Skeletal muscle tissue (tissue), 4 donors: ENCODE data around the gene C2orf92. TPM values are rescaled to one million over a fixed set of nuclear protein-coding genes. Genes with fewer than 3 reads are reported as not detected.
"Not testable (repeated sequence)": the region's sequence is repeated elsewhere in the genome, so short reads cannot be mapped to it uniquely, and the experiment has no call there.

Source experiments
- H3K27ac ChIP-seq: one replicate; pipeline ENCODE4 v1.7.0; 2013; ENCODE audit warnings: mild to moderate bottlenecking, low read depth, low read length, inconsistent platforms
- H3K27me3 ChIP-seq, 3 donors: one replicate each; pipeline ENCODE4 v1.7.0; 2013; ENCODE audit warnings: low read length in 3 of 3; ENCODE audit not compliant: control insufficient read depth in 3 of 3, insufficient read depth in 3 of 3
- H3K36me3 ChIP-seq, 3 donors: one replicate each; pipeline ENCODE4 v1.7.0; 2013; ENCODE audit warnings: low read length in 3 of 3; ENCODE audit not compliant: control insufficient read depth in 3 of 3, insufficient read depth in 3 of 3
- H3K4me1 ChIP-seq, 3 donors: one replicate each; pipeline ENCODE4 v1.7.0; 2013; ENCODE audit warnings: low read length in 3 of 3, mild to moderate bottlenecking in 3 of 3; ENCODE audit not compliant: control insufficient read depth in 3 of 3, insufficient read depth in 3 of 3
- H3K4me3 ChIP-seq, 3 donors: one replicate each; pipeline ENCODE4 v1.7.0; 2013; ENCODE audit warnings: low read length in 3 of 3
- H3K9ac ChIP-seq, 3 donors: one replicate each; pipeline ENCODE4 v1.7.0; 2013; ENCODE audit warnings: low read length in 3 of 3, mild to moderate bottlenecking in 3 of 3, moderate library complexity in 2 of 3, low read depth in 1 of 3
- H3K9me3 ChIP-seq, 3 donors: one replicate each; pipeline ENCODE4 v1.7.0; 2013; ENCODE audit warnings: low read length in 3 of 3; ENCODE audit not compliant: control insufficient read depth in 3 of 3
- total RNA-seq: library from RNA; depleted of rRNA; stranded (reverse); fragments of >200 nt; gene quantifications from one replicate; pipeline ENCODE4 v1.2.3, GENCODE V29; 2014
- donor health status: Osteomylitis.

The C2orf92 gene
- total RNA-seq, 1 donor from 2014 or later: 4.7 TPM

- no peaks in the 10 kb centered on the region for H3K27me3 ChIP-seq
- H3K27ac ChIP-seq: no peak overlapping the region
- H3K4me3 ChIP-seq: no peak overlapping the region
- no peak overlapping the region for H3K9ac ChIP-seq
- no peaks in the 10 kb centered on the region for H3K9me3 ChIP-seq
- no peaks in the 10 kb centered on the region for H3K4me1 ChIP-seq
- peaks cover 0 to 2% (median 2%) of the 10 kb centered on the region in 3 donors for H3K36me3 ChIP-seq
These were observed 958 bp downstream of the C2orf92 start for GRCh38 chr2:97670471-97670870.

GRCh38 chr2:97671526-97671925 is 2.0 kb downstream of the C2orf92 start:
- Histone ChIP-seq H3K4me3 (no peak overlapping the region), H3K27me3 (no peaks in the 10 kb centered on the region), H3K9me3 (no peaks in the 10 kb centered on the region), H3K27ac (no peak overlapping the region), H3K9ac (no peak overlapping the region), H3K36me3 (peaks cover 0 to 2% (median 2%) of the 10 kb centered on the region in 3 donors), H3K4me1 (no peaks in the 10 kb centered on the region)

- not testable (repeated sequence) for H3K27me3 ChIP-seq, H3K4me1 ChIP-seq, H3K9me3 ChIP-seq, H3K9ac ChIP-seq, H3K36me3 ChIP-seq, H3K27ac ChIP-seq, H3K4me3 ChIP-seq
These were observed 3.2 kb downstream of the C2orf92 start for GRCh38 chr2:97672606-97673140.

- H3K9ac ChIP-seq: no peak overlapping the region
- no peaks in the 10 kb centered on the region for H3K9me3 ChIP-seq
- peaks cover 0 to 2% (median 2%) of the 10 kb centered on the region in 3 donors for H3K36me3 ChIP-seq
- H3K27me3 ChIP-seq: no peaks in the 10 kb centered on the region
- H3K27ac ChIP-seq: no peak overlapping the region
- H3K4me1 ChIP-seq: no peaks in the 10 kb centered on the region
- H3K4me3 ChIP-seq: no peak overlapping the region
These were observed 3.8 kb downstream of the C2orf92 start for GRCh38 chr2:97673182-97673914.

GRCh38 chr2:97673915-97674283 is 4.4 kb downstream of the C2orf92 start:
- Histone ChIP-seq H3K36me3 (peaks cover 0 to 2% (median 0%) of the 10 kb centered on the region in 3 donors), H3K9ac (no peak overlapping the region), H3K4me1 (no peaks in the 10 kb centered on the region), H3K27me3 (no peaks in the 10 kb centered on the region), H3K9me3 (no peaks in the 10 kb centered on the region), H3K4me3 (no peak overlapping the region), H3K27ac (no peak overlapping the region)

GRCh38 chr2:97675430-97676113 is 6.1 kb downstream of the C2orf92 start:
- no peaks in the 10 kb centered on the region for H3K27me3 ChIP-seq

GRCh38 chr2:97676620-97677019 is 7.1 kb downstream of the C2orf92 start:
- no peaks in the 10 kb centered on the region for H3K36me3 ChIP-seq
- no peaks in the 10 kb centered on the region for H3K9me3 ChIP-seq
- no peaks in the 10 kb centered on the region for H3K4me1 ChIP-seq
- no peak overlapping the region for H3K4me3 ChIP-seq
- no peak overlapping the region for H3K9ac ChIP-seq
- no peak overlapping the region for H3K27ac ChIP-seq
- H3K27me3 ChIP-seq: no peaks in the 10 kb centered on the region

More at GRCh38 chr2:97675430-97676113, 6.1 kb downstream of the C2orf92 start:
- Histone ChIP-seq H3K27ac (no peak overlapping the region), H3K36me3 (no peaks in the 10 kb centered on the region), H3K9ac (no peak overlapping the region), H3K9me3 (no peaks in the 10 kb centered on the region), H3K4me3 (no peak overlapping the region), H3K4me1 (no peaks in the 10 kb centered on the region)

GRCh38 chr2:97677480-97677879 is 8.0 kb downstream of the C2orf92 start:
- Histone ChIP-seq H3K36me3 (no peaks in the 10 kb centered on the region), H3K9me3 (no peaks in the 10 kb centered on the region), H3K9ac (no peak overlapping the region), H3K27ac (no peak overlapping the region), H3K4me3 (no peak overlapping the region), H3K27me3 (no peaks in the 10 kb centered on the region), H3K4me1 (no peaks in the 10 kb centered on the region)

- H3K4me1 ChIP-seq: no peaks in the 10 kb centered on the region
- H3K9ac ChIP-seq: no peak overlapping the region
- no peaks in the 10 kb centered on the region for H3K36me3 ChIP-seq
- no peak overlapping the region for H3K4me3 ChIP-seq
- no peaks in the 10 kb centered on the region for H3K9me3 ChIP-seq
- H3K27me3 ChIP-seq: no peaks in the 10 kb centered on the region
- H3K27ac ChIP-seq: no peak overlapping the region
These were observed 8.8 kb downstream of the C2orf92 start for GRCh38 chr2:97678298-97678697.

GRCh38 chr2:97687235-97687634 is 17.7 kb downstream of the C2orf92 start:
- H3K27me3 ChIP-seq, H3K9me3 ChIP-seq, H3K36me3 ChIP-seq, H3K4me3 ChIP-seq, H3K27ac ChIP-seq, H3K4me1 ChIP-seq, H3K9ac ChIP-seq: not testable (repeated sequence)
